GM23338 (cell line): ENCODE data around the gene MYH15. TPM values are rescaled to one million over a fixed set of nuclear protein-coding genes. Genes with fewer than 3 reads are reported as not detected.

Source experiments
- ATAC-seq: fragments of 200-7000 bp; cut with Tn5 transposase; 3 replicates; pipeline ENCODE4 v1.9.1; 2020
- DNase-seq: peaks from one replicate; pipeline ENCODE4 v3.0.0-alpha.2; 2015; ENCODE audit warnings: low spot score
- H2AFZ ChIP-seq: fragments of 200-600 bp; sonication (generic); 2 replicates; pipeline ENCODE4 v1.8.0; 2016; ENCODE audit warnings: antibody characterized with exemption, mild to moderate bottlenecking, moderate library complexity
- H3F3A ChIP-seq: fragments of 200-600 bp; sonication (generic); replicated peaks from 2 replicates; pipeline ENCODE4 v1.8.0; 2017; ENCODE audit warnings: antibody characterized with exemption, mixed run types, low read depth
- H3K27ac ChIP-seq: fragments of 200-600 bp; sonication (generic); 2 replicates; pipeline ENCODE4 v1.6.1; 2016; ENCODE audit warnings: low read depth
- H3K27me3 ChIP-seq: fragments of 200-600 bp; sonication (generic); 2 replicates; pipeline ENCODE4 v1.8.0; 2016; ENCODE audit warnings: mild to moderate bottlenecking, mixed run types, moderate library complexity; ENCODE audit not compliant: insufficient read depth
- H3K36me3 ChIP-seq: fragments of 200-600 bp; sonication (generic); 2 replicates; pipeline ENCODE4 v1.8.0; 2016; ENCODE audit warnings: mild to moderate bottlenecking; ENCODE audit not compliant: insufficient read depth
- H3K4me1 ChIP-seq: fragments of 200-600 bp; sonication (generic); 2 replicates; pipeline ENCODE4 v1.8.0; 2016; ENCODE audit warnings: mild to moderate bottlenecking, moderate library complexity; ENCODE audit not compliant: insufficient read depth
- H3K4me2 ChIP-seq: fragments of 200-600 bp; sonication (generic); 2 replicates; pipeline ENCODE4 v1.7.1; 2017; ENCODE audit warnings: mixed run types
- H3K4me3 ChIP-seq: fragments of 200-600 bp; sonication (generic); 2 replicates; pipeline ENCODE4 v1.6.1; 2016; ENCODE audit warnings: mixed run types
- H3K79me2 ChIP-seq: fragments of 200-600 bp; sonication (generic); replicated peaks from 2 replicates; pipeline ENCODE4 v1.8.0; 2017; ENCODE audit warnings: mild to moderate bottlenecking; ENCODE audit not compliant: insufficient read depth
- H3K9me2 ChIP-seq: fragments of 200-600 bp; sonication (generic); 2 replicates; pipeline ENCODE4 v1.8.0; 2017; ENCODE audit not compliant: insufficient read depth
- H4K20me1 ChIP-seq: fragments of 200-600 bp; sonication (generic); replicated peaks from 2 replicates; pipeline ENCODE4 v1.8.0; 2017; ENCODE audit warnings: mild to moderate bottlenecking; ENCODE audit not compliant: insufficient read depth
- H3K27ac Mint-ChIP-seq: 2 replicates; pipeline ENCODE4 v1.8.0; 2020; ENCODE audit warnings: inconsistent platforms, mild to moderate bottlenecking, moderate library complexity, mixed read lengths
- H3K27me3 Mint-ChIP-seq: 3 replicates; pipeline ENCODE4 v1.8.0; 2022; ENCODE audit warnings: low read depth, mild to moderate bottlenecking, moderate library complexity, mixed read lengths, inconsistent platforms; ENCODE audit not compliant: insufficient read depth, poor library complexity
- H3K36me3 Mint-ChIP-seq: 3 replicates; pipeline ENCODE4 v1.8.0; 2021; ENCODE audit warnings: low read depth, mild to moderate bottlenecking, inconsistent platforms, moderate library complexity, mixed read lengths
- H3K4me1 Mint-ChIP-seq: 3 replicates; pipeline ENCODE4 v1.8.0; 2020; ENCODE audit warnings: mild to moderate bottlenecking, inconsistent platforms, mixed read lengths
- H3K4me3 Mint-ChIP-seq: 3 replicates; pipeline ENCODE4 v1.8.0; 2021; ENCODE audit warnings: moderate library complexity, mild to moderate bottlenecking, inconsistent platforms, mixed read lengths
- H3K9me3 Mint-ChIP-seq: 3 replicates; pipeline ENCODE4 v1.8.0; 2020; ENCODE audit warnings: moderate library complexity, mild to moderate bottlenecking, inconsistent platforms, mixed read lengths
- CREB1 ChIP-seq: fragments of 250-450 bp; sonication (Bioruptor Pico); IDR thresholded peaks from 2 replicates; pipeline ENCODE4 v1.5.0; 2020; ENCODE audit warnings: low read depth, mild to moderate bottlenecking, moderate library complexity
- EZH2 ChIP-seq: fragments of 200-600 bp; sonication (generic); IDR thresholded peaks from one replicate; pipeline ENCODE4 v1.8.0; 2017; ENCODE audit warnings: antibody characterized with exemption, mild to moderate bottlenecking, low read depth; ENCODE audit not compliant: unreplicated experiment
- EZH2phosphoT487 ChIP-seq: fragments of 200-600 bp; sonication (generic); IDR thresholded peaks from one replicate; pipeline ENCODE4 v1.8.1; 2018; ENCODE audit warnings: antibody characterized with exemption; ENCODE audit not compliant: unreplicated experiment
- JUNB ChIP-seq: IDR thresholded peaks from one replicate; pipeline ENCODE4 v1.6.1; 2016; ENCODE audit warnings: antibody characterized with exemption; ENCODE audit not compliant: unreplicated experiment
- NANOG ChIP-seq: IDR thresholded peaks from 2 replicates; pipeline ENCODE4 v1.6.1; 2016; ENCODE audit warnings: antibody characterized with exemption, borderline replicate concordance
- POLR2AphosphoS5 ChIP-seq: IDR thresholded peaks from 2 replicates; pipeline ENCODE4 v1.6.1; 2016; ENCODE audit warnings: antibody characterized with exemption, low read depth
- STAT1 ChIP-seq: IDR thresholded peaks from one replicate; pipeline ENCODE4 v1.6.1; 2016; ENCODE audit warnings: antibody characterized with exemption; ENCODE audit not compliant: unreplicated experiment
- ZNF114 ChIP-seq: fragments of 250-450 bp; sonication (Bioruptor Pico); IDR thresholded peaks from 2 replicates; pipeline ENCODE4 v1.5.0; 2020; ENCODE audit warnings: mild to moderate bottlenecking, moderate library complexity
- ZNF331 ChIP-seq: fragments of 250-450 bp; sonication (Bioruptor Pico); IDR thresholded peaks from 2 replicates; pipeline ENCODE4 v1.5.0; 2020; ENCODE audit warnings: low read depth, mild to moderate bottlenecking, moderate library complexity
- polyA plus RNA-seq: library from polyadenylated mRNA; unstranded; fragments of >200 nt; fragmentation: Nextera tagmentation; extraction: Ambion mirVana; gene quantifications from 2 replicates; pipeline ENCODE4 v1.2.1, GENCODE V29; 2016
- total RNA-seq: library from RNA; depleted of rRNA; stranded (reverse); fragments of >200 nt; shearing (Covaris generic); gene quantifications from 2 replicates; pipeline ENCODE4 v1.2.3, GENCODE V29; 2014
- TF ChIP-seq, protein P1 (sequence below): IDR thresholded peaks from one replicate; pipeline ENCODE4 v1.6.1; 2018; ENCODE audit warnings: antibody characterized with exemption; ENCODE audit not compliant: unreplicated experiment
- TF ChIP-seq, protein P2 (sequence below): fragments of 250-450 bp; sonication (Bioruptor Pico); IDR thresholded peaks from 2 replicates; pipeline ENCODE4 v1.5.0; 2020; ENCODE audit warnings: mild to moderate bottlenecking, moderate library complexity
- TF ChIP-seq, protein P3 (sequence below), 2 experiments: fragments of 200-600 bp in 1 of 2; sonication (generic) in 1 of 2; conservative IDR thresholded peaks; 2 replicates each; pipeline versions ENCODE4 v1.5.1 to v1.6.1; 2016 to 2017; ENCODE audit warnings: antibody characterized with exemption in 2 of 2, low read depth in 2 of 2, mild to moderate bottlenecking in 2 of 2, moderate library complexity in 1 of 2
- TF ChIP-seq, protein P4 (sequence below): IDR thresholded peaks from 2 replicates; pipeline ENCODE4 v1.6.1; 2016; ENCODE audit warnings: antibody characterized with exemption

MYH15 gene
- total and polyA plus RNA-seq, 2 experiments from 2014 or later = 0.07 TPM; not detected in 1

DNA sequence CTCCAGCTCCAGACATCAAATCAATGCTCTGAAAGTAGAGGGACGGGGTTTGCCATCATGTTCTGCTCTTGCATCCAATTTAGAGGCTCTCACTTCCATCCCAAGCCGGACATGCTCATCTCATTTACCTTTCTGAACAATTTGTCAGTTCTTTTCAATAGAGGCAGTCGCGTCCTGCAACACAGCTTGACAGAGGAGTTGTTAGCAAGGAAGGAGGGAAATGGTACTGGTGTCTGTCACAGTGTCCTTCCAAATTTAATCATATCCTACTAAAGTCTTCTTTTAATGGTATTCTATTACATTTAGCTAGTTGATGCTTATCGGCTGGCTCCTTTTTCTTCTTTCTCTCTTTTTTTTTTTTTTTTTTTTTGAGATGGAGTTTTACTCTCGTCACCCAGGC is 168.5 kb downstream of the MYH15 start (continued):
- TF ChIP-seq EZH2 = no peak

DNA sequence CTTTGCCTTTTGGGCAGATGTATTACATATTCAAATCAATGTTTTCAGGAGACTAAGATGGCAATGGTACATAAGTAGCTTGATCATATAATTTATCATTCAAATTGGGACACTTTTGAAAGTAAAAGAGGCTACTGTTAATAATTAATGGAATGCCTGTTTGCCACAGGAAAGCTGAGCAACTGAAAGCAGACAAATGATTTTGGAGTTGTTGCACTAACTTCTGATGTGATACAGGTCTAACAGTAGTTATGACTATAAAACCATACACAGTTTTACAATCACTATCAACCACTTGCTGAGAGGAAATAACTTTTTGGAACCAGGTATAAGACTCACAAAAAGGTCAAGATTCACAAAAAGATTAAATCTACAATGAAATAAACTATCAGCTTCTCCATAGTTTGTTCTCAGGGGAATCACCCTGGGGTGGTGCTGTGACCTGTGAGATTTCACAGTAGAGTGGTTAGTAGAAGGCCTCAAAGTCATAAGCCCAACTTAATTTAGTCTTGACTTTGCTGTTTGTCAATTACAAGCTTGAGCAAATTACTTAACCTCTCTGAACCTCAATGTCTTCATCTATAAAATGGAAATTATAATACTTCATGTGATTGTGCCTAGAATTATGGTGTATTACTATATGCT is 171.4 kb downstream of the MYH15 start:
- Histone ChIP-seq H3K27me3 (no peaks in the 10 kb centered on the region), H3F3A (no peaks in the 10 kb centered on the region), H3K4me1 (no peaks in the 10 kb centered on the region), H3K36me3 (no peaks in the 10 kb centered on the region), H3K9me2 (no peaks in the 10 kb centered on the region), H3K4me2 (no peak overlapping the region), H4K20me1 (no peaks in the 10 kb centered on the region), H3K79me2 (no peaks in the 10 kb centered on the region), H2AFZ (no peak overlapping the region), H3K4me3 (no peak overlapping the region), H3K27ac (no peak overlapping the region)
- TF ChIP-seq, protein P1, sequence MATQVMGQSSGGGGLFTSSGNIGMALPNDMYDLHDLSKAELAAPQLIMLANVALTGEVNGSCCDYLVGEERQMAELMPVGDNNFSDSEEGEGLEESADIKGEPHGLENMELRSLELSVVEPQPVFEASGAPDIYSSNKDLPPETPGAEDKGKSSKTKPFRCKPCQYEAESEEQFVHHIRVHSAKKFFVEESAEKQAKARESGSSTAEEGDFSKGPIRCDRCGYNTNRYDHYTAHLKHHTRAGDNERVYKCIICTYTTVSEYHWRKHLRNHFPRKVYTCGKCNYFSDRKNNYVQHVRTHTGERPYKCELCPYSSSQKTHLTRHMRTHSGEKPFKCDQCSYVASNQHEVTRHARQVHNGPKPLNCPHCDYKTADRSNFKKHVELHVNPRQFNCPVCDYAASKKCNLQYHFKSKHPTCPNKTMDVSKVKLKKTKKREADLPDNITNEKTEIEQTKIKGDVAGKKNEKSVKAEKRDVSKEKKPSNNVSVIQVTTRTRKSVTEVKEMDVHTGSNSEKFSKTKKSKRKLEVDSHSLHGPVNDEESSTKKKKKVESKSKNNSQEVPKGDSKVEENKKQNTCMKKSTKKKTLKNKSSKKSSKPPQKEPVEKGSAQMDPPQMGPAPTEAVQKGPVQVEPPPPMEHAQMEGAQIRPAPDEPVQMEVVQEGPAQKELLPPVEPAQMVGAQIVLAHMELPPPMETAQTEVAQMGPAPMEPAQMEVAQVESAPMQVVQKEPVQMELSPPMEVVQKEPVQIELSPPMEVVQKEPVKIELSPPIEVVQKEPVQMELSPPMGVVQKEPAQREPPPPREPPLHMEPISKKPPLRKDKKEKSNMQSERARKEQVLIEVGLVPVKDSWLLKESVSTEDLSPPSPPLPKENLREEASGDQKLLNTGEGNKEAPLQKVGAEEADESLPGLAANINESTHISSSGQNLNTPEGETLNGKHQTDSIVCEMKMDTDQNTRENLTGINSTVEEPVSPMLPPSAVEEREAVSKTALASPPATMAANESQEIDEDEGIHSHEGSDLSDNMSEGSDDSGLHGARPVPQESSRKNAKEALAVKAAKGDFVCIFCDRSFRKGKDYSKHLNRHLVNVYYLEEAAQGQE = no peak
- TF ChIP-seq ZNF114 (CRISPR knock-in tag) = no peak
- TF ChIP-seq EZH2phosphoT487 = no peak
- no peak for TF ChIP-seq NANOG
- TF ChIP-seq, protein P2, sequence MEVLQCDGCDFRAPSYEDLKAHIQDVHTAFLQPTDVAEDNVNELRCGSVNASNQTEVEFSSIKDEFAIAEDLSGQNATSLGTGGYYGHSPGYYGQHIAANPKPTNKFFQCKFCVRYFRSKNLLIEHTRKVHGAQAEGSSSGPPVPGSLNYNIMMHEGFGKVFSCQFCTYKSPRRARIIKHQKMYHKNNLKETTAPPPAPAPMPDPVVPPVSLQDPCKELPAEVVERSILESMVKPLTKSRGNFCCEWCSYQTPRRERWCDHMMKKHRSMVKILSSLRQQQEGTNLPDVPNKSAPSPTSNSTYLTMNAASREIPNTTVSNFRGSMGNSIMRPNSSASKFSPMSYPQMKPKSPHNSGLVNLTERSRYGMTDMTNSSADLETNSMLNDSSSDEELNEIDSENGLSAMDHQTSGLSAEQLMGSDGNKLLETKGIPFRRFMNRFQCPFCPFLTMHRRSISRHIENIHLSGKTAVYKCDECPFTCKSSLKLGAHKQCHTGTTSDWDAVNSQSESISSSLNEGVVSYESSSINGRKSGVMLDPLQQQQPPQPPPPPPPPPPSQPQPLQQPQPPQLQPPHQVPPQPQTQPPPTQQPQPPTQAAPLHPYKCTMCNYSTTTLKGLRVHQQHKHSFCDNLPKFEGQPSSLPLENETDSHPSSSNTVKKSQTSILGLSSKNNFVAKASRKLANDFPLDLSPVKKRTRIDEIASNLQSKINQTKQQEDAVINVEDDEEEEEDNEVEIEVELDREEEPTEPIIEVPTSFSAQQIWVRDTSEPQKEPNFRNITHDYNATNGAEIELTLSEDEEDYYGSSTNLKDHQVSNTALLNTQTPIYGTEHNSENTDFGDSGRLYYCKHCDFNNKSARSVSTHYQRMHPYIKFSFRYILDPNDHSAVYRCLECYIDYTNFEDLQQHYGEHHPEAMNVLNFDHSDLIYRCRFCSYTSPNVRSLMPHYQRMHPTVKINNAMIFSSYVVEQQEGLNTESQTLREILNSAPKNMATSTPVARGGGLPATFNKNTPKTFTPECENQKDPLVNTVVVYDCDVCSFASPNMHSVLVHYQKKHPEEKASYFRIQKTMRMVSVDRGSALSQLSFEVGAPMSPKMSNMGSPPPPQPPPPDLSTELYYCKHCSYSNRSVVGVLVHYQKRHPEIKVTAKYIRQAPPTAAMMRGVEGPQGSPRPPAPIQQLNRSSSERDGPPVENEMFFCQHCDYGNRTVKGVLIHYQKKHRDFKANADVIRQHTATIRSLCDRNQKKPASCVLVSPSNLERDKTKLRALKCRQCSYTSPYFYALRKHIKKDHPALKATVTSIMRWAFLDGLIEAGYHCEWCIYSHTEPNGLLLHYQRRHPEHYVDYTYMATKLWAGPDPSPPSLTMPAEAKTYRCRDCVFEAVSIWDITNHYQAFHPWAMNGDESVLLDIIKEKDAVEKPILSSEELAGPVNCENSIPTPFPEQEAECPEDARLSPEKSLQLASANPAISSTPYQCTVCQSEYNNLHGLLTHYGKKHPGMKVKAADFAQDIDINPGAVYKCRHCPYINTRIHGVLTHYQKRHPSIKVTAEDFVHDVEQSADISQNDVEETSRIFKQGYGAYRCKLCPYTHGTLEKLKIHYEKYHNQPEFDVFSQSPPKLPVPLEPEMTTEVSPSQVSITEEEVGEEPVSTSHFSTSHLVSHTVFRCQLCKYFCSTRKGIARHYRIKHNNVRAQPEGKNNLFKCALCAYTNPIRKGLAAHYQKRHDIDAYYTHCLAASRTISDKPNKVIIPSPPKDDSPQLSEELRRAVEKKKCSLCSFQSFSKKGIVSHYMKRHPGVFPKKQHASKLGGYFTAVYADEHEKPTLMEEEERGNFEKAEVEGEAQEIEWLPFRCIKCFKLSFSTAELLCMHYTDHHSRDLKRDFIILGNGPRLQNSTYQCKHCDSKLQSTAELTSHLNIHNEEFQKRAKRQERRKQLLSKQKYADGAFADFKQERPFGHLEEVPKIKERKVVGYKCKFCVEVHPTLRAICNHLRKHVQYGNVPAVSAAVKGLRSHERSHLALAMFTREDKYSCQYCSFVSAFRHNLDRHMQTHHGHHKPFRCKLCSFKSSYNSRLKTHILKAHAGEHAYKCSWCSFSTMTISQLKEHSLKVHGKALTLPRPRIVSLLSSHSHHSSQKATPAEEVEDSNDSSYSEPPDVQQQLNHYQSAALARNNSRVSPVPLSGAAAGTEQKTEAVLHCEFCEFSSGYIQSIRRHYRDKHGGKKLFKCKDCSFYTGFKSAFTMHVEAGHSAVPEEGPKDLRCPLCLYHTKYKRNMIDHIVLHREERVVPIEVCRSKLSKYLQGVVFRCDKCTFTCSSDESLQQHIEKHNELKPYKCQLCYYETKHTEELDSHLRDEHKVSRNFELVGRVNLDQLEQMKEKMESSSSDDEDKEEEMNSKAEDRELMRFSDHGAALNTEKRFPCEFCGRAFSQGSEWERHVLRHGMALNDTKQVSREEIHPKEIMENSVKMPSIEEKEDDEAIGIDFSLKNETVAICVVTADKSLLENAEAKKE (CRISPR knock-in tag) = no peak
- TF ChIP-seq POLR2AphosphoS5 = no peak
- no peak for TF ChIP-seq EZH2
- TF ChIP-seq ZNF331 (CRISPR knock-in tag) = no peak
- no peak for TF ChIP-seq JUNB
- TF ChIP-seq, protein P3, sequence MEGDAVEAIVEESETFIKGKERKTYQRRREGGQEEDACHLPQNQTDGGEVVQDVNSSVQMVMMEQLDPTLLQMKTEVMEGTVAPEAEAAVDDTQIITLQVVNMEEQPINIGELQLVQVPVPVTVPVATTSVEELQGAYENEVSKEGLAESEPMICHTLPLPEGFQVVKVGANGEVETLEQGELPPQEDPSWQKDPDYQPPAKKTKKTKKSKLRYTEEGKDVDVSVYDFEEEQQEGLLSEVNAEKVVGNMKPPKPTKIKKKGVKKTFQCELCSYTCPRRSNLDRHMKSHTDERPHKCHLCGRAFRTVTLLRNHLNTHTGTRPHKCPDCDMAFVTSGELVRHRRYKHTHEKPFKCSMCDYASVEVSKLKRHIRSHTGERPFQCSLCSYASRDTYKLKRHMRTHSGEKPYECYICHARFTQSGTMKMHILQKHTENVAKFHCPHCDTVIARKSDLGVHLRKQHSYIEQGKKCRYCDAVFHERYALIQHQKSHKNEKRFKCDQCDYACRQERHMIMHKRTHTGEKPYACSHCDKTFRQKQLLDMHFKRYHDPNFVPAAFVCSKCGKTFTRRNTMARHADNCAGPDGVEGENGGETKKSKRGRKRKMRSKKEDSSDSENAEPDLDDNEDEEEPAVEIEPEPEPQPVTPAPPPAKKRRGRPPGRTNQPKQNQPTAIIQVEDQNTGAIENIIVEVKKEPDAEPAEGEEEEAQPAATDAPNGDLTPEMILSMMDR (conservative IDR thresholded peaks at IDR 0.05; ENCODE audit: low read depth in 2 of 2) = no peak
- TF ChIP-seq, protein P4, sequence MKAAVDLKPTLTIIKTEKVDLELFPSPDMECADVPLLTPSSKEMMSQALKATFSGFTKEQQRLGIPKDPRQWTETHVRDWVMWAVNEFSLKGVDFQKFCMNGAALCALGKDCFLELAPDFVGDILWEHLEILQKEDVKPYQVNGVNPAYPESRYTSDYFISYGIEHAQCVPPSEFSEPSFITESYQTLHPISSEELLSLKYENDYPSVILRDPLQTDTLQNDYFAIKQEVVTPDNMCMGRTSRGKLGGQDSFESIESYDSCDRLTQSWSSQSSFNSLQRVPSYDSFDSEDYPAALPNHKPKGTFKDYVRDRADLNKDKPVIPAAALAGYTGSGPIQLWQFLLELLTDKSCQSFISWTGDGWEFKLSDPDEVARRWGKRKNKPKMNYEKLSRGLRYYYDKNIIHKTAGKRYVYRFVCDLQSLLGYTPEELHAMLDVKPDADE = no peak
- TF ChIP-seq CREB1 (CRISPR knock-in tag) = no peak
- TF ChIP-seq STAT1 = no peak
- ATAC-seq (no peak), DNase-seq (no peak)
- H3K4me3 Mint-ChIP-seq = no peak overlapping the region
- H3K36me3 Mint-ChIP-seq = no peaks in the 10 kb centered on the region
- H3K27ac Mint-ChIP-seq = no peak overlapping the region
- H3K9me3 Mint-ChIP-seq = no peaks in the 10 kb centered on the region
- H3K27me3 Mint-ChIP-seq = peaks cover 1% of the 10 kb centered on the region
- H3K4me1 Mint-ChIP-seq = no peaks in the 10 kb centered on the region
